GM21529 (cell line): ENCODE measurements around the gene PEPD.

ENCODE experiments used
- ATAC-seq: cut with Tn5 transposase; IDR thresholded peaks from one replicate; pipeline ENCODE4 v1.9.1; 2021; ENCODE audit not compliant: unreplicated experiment

Gene PEPD

DNA sequence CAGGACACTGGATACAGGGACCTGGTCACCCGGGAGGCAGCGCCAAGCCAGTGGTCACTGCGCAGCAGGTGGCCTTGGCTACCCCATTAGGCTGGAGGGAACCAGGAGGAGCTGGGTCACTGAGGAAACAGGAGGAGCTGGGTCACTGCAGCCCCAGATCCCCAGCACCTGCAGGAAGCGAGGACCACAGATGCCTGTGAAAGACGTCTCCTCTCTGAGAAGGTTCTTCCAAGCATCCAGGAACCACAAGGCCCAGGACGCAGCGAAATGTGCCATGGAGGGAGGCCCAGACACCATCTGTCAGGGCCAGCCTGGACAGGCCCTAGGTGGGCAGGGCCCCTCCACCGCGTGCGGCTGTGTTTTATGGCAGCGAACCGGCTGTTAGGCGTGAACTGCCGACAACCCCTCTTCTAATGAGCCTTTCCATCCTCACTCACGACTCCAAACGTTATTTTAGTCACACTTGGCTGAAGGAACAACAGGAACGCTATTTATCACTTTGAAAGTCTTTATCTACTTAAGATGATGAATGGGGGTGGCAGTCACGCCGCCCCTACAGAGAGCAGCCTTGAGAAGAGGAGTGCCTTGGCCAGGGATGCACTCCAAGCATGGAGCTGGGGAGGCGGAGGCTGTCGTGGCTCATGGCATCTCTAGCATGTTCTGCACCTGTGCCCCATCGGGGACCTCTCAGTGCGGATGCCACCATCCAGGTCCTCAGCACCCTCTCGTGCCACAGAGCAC is 94.8 kb downstream of the PEPD start:
- no peak for ATAC-seq

DNA sequence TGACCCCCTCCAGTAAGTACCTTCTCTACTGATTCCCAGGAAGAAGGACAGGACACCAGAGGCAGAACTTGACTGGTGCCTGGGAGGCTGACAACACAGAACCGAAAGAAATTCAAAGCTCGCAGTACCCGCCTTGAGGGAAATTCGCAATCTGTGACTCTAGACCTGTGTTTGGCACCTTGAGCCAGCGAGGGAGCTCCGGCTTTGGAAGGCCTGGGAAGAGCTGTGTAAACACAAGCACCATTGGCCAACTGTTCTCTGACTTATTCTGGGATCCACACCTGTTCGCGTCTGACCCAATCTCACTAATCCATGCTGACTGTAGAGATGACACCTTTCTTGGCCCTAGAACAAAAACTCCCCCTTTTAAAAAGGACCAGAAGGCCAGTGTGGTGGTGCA is 97.4 kb downstream of the PEPD start:
- ATAC-seq = no peak

DNA sequence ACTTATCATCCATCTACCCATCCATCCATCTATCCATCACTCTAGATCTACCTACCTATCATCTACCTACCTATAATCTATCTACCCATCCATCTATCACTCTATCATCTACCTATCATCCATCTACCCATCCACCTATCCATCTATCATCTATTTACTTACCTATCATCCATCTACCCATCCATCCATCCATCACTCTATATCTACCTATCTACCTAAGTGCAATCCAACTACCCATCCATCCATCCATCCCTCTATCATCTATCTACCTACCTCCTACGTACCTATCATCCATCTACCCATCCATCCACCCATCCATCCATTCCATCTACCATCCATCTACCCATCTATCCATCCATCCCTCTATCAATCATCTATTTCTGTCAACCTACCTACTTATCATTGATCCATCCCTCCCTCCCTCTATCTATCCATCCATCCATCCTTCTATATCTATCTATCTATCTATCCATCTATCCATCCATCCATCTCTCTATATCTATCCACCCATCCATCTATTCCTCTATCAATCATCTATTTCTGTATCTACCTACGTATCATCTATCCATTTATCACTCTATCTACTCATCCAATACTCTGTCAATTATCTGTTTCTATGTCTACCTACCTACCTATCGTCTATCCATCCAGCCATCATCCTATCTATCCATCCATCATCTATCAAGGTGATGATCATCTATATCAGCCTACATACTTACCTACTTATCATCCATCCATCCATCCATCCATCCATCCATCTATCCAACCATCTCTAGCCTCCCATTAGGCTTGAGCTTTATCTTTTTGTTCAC is 99.0 kb downstream of the PEPD start:
- no peak for ATAC-seq

DNA sequence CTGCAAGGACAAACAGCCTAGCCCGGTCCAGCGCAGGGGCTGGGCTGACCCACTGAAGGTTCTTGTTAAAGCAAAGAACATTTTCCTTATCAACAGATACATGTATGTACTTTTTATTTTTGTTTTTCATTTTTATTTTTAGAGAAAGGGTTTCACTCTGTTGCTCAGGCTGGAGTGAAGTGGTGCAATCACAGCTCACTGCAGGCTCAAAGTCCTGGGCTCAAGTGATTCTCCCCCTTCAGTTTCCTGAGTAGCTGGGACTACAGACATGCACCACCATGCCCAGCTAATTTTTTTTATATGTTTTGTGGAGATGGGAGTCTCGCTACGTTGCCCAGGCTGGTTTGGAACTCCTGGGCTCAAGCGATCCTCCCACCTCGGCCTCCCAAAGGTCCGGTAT is 100.2 kb downstream of the PEPD start:
- no peak for ATAC-seq

DNA sequence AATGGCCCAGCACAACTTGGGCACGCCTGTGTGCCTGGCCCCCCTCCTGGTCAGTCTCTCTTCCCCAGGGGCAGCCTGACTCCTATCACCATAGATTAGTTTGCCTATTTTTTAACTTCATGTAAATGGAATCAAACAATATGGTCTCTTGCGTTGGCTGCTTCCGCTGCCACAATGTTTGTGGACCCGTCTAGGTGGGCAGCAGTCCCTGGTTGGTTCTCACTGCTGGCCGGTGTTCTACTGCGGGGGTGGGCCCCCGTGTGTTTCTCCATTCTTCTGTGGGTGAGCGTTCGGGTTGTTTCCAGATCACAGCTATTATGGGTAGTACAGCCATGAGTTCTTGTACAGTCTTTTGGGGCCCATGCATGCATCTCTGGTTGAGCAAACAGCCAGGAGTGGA is 100.8 kb downstream of the PEPD start:
- ATAC-seq = no peak

DNA sequence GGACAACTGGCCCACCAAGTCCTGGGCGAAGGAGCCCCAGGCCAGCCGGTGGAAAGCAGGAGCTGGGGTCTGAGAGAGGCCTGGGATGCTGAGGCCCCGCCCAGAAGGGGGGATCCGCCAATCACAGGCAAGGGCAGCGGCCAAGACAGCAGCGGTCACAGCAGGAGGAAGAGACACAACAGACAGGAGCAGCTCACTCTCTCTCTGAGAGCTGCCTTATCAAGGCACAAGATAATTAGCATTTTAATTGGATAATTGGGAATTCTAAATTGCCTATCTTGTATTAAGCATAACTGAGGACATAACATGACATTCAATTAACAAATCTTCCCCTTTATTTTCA is 101.8 kb downstream of the PEPD start:
- no peak for ATAC-seq

DNA sequence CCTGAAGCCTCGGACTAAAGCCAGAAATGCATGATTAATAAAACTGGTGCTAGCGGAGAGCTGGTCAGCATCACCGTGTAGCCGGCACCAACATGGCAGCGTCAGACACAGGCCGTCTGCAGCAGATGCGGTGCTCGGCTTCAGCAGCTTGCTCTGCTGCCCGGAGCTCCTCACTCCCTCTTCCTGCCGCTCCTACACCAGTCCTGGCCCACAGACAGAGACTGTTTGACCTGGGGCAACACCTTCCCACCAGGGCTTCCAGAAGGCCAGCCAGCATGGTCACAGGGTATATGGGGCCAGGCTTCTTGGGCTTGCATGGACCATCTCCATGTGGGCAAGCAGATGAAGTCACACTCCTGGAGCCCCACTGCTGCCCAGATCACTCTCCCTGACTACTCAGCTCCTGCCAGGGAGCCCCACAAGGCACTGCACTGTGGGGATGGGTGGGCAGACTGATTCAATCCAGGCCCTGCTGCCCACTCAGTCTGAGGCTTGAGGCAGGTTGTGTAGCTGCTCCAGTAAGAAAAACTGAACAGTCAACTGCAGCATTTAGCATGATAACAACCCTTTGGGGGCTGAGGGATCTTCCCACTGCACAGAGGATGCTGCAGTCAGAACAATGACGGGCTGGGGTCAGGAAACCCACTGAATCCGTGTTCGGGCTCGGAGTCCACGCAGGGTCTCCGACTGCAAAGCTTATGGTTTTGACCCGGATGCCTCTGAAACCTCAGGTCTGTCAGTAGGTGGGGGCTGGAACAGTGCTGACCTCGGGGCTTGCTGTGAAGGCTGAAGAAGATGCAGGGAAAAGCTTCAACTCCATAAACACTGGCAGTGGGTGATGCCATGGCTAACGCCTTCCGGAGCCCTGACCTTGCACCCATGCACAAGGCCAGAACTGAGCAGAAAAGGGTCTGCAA is 102.5 kb downstream of the PEPD start:
- no peak for ATAC-seq

DNA sequence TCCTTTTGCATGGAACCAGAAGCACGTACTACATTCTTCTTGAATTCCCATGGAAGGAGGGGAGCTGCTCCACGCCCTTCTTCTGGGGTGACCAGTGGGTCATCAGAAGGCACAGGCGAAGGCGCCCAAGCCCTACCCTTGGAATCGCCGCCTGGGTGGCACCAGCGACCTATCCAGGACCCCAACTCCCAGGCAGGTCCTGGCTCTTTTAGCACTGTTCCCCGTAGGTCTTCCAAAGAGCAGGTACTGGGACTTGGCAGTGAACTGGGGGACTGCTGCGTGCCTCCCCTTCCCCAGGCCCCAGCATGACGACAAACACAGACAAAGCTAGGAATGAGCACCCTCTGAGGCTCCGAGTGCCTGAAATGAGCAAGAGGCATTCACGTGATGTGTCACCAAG is 103.1 kb downstream of the PEPD start:
- no peak for ATAC-seq

DNA sequence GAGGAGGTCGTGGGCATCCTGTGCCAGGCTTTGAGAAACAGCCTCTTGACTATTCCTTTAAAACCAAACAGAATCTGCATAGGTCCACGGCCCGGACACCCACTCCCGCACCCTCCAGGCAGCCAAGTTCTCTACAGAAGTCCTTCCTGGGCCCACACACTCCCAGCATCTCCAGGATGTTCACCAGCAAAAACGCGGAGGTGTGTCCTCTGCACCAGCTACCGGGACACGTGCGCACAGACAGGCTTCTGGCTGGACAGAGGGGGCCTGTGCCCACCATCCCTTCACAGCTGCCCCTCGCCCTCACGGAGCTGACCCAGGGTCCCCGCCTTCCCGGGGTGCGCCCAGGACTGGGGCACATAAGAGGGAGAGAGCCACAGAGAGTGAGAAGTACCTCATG is 103.8 kb downstream of the PEPD start:
- no peak for ATAC-seq

DNA sequence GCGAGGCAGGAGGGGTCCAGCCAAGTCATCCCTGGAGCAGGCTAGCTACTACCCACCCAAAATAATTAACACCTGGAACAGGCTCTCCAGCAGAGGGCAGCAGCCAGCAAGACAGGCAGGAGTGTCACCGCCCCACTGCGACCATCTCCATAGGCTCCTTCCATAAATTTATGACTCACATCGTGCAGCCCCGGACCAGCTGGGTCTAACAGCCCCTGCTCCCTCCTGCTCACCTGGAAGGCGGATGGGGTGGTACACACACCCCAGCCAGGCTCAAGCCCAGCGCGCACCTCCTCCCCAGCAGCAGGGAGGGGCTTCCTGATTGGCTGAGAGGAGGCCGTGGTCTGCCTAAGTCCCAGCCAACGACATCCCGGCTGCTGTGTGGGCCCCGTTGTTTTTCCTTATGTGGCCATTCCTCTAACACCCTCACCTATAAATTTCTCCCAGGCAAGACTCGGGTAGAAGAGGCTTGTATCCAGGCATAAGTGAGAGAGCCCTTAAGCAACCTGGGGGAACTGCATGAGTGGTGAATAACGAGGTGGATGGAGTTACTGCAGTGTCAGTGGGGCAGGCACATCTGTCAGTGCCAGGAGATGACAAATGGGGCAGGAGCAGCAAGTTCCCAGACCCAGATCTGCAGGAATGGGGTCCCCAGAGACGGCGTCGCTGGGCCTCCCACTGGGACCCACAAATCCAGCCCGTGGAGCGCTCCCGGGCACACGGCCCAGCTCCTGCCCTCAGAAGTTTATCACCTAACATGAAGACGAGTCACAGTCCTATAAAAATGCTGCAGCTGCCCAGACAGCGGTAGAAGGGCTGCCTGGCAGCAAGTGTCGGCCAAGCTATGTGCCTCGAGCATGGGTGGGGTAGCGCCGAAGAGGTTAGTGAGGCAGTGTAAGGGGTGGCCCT is 105.0 kb downstream of the PEPD start:
- ATAC-seq = no peak

DNA sequence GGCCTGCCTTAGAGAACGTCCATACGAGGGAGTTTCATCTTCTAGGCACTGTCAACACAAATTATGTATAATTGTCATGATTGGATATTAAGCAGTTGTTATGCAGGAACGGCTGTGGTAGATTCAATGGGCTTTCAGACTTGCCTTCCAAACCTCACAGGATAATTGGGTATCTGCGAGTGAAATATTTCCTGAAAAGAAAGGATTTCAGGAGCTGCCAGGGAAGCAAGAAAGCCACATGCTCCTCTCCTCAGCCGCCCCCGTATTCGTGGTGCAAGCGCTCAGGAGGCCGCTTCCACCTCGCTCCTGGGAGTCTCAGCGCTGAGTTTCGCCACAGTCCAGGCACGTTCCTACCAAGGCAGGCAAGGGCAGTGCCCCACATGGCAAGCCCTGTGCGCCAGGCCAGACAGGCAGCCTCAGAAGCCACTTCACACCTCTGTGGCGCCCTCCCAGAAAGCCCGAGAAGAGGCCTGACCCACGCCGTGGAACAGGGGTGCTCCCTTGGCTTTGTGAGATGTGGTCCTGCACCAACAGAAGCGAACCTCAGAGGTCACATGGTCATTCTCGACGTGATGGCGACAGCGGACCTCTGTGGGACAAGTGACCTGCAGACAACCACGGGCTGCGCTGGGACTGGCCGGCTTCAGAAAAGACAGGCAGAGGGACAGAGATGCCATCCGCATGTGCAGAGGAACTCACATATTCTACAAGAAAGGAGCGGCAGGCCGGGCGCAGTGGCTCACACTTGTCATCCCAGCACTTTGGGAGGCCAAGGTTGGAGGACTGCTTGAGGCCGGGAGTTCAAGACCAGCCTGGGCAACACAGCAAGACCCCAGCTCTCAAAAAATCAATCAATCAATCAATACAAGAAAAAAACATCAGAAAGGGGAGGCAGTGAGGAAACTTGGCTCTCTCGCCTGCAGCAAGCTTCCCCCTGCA is 106.7 kb downstream of the PEPD start:
- ATAC-seq = no peak

DNA sequence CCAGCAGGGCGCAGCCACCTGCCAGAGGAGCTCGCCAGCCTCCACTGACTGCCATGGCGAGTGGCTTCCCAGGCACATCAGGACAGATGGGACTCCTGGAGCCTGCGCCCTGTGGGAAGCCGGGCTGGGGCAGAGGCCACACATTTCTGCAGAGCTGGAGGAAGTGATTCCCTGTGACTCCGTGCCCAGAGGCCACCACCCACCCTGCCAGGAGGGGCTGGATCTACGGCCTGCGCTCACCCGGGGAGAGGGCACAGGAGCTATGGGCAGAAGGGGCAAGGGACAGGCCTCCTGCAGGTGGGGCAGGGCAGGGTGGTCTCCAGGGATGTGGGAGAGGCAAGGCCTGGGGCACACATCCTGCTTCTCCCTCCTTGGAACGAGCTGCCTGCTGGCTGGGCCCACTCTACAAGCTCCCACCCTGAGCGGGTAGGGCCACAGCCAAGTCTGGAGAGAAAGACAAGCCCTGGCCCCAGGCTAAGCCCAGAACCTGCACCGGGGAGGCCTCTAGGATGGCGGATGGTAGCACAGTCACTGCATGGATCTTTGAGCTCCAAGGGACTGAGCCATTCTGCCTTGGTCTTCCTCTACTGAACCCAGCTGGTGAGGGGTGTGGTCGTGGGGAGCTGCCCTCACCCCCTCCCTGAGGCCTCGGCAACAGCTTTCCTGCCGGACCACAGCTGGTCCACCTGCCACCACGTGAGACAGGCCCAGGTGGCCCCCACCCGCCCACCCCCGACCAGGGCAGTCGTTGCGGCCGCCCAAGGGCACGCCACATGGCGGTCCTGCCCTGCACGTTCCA is 107.5 kb downstream of the PEPD start:
- ATAC-seq = no peak

DNA sequence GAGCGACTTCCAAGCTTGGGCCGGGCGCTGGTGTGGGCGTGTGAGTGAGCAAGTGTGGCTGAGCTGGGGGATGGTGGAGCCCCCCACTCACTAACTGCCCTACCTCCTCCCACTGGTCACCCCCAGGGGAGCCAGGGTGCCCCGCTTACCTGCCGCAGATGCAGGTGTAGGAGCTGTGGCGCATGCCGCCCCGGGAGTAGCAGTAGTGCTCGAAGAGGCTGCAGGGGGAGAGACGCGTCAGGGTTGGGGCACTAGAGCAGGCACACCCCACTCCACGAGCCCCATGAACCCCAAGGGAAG is 108.2 kb downstream of the PEPD start:
- no peak for ATAC-seq

DNA sequence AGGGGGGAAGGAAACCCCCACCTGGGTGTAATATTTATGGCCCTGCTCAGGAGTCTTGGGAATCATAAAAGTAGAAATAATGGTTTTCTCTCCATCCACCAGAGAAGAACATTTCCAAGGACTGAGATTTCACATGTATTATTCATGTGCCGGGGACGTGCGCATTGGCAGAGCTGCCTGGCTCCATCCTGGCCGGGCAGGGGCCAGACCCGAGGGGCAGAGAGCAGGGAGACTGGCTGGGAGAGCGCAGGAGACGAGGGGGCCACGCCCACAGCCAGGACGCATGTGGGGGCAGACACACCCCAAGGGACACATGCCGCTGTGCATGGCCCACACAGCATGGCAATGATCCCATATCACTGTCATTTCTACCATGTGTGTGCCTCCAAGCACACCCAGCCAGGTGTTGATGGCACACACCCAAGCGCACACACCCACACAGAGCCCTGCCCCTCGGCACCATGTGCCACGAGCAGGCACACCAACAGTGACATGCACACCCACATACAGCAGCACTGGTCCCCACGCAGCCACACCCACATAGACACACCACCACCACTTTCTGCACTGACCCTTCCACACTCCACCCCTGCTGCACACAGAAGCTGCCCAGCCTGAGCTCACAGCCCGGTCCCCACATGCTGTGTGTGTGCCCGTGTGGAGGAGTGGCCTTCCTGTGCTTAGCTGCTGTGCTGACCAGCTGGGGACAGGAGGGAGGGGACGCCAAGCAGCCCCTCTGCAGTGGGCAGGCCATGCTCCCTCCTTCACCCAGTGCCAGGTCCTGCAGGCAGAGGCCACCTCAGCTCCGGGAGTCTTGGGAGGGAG is 108.8 kb downstream of the PEPD start:
- no peak for ATAC-seq

DNA sequence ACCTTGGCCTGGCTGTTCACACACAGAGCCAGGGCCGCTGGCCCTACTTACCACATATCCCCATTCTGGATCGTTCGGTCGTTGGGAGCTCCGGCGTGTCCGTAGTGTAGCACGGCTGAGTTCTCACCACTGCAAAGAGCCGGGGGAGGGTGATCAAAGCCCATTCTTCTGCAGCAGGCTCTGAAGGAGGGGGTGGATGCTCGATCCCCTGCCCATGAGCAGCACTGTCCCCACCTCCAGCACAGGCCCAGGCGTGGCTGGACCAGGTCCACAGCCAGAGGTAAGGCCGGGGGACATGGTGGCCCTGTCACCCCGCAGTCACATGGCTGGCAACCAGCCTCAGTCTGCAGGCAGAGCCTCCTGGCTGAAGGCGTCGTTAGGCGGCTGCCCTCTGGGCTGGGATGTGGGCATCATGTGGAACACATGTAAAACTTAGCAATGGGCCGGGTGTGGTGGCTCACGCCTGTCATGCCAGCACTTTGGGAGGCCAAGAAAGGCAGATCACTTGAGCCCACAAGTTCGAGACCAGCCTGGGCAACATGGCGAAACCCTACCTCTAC is 109.9 kb downstream of the PEPD start:
- no peak for ATAC-seq

DNA sequence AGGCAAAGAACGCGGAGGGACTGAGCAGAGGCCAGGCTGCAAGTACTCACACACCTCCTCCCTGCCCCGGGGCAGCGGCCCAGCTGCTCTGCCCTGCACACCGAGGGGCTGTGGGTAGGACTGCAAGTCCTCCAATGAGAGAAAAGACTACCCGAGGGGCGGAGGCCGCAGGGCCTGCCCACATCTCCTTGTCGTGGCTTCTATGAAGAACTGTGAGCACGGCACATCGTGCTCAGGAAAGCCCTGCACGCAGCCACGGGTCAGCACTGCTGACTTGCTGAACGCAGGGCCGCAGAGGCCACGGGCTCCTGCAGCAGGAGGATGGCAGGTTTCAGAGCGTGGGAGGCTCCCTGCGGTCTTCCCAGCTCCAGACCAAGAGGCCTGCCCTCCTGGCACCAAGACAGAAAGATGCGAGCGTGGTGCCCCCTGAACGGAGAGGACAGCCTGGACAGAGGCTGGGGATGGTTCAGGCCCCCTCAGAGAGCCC is 110.6 kb downstream of the PEPD start:
- no peak for ATAC-seq

DNA sequence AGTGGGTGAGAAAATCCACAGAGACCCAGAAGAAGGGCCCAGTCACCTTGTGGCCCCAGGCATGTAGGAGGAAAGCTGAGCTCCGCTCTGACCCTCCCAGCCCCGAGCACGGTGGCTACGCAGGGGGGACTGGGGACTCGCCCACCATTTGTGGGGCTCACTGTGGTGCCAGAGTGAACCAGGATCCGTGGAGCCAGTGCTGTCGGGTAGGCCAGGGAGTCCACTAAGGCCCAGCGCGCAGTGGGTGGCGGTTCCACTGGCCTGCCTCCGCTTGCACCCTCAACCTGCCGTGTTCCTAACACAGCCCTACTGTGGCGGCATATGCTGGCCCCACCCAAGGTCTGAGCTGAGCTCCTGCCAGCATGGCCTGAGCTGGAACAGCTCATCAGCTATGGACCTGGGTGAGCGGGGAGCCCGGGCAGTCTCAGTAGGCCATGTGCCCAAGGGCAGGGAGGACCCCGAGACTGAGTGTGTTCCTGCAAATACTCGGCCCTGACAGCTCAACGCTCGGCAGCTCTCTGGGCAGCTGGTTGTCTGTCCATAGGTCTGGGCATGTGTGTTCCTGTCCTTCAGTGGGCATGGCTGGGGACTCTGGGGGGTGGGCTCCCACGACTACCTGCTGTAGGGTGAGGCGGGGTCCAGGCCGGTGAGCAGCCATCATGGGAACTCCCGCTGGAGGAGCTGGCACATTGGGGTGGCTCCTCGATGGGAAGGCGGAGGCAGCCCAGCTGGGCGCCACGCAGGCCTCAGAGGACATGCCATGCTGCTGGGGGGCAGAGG is 111.5 kb downstream of the PEPD start:
- no peak for ATAC-seq
